Neural cell (in vitro differentiated cells): Measurements from ENCODE around the gene CACNA2D2. TPM values are rescaled to one million over a fixed set of nuclear protein-coding genes. Genes with fewer than 3 reads are reported as not detected.

Experiments used
- H2AFZ ChIP-seq: fragments of 200-600, 300-800 bp; sonication (generic), shearing (Covaris generic); 2 replicates; pipeline ENCODE4 v1.6.0; 2014; ENCODE audit warnings: low read depth, mild to moderate bottlenecking, antibody characterized with exemption, low read length, moderate library complexity
- H3F3A ChIP-seq: fragments of 200-600 bp; shearing (Covaris generic); 2 replicates; pipeline ENCODE4 v1.6.1; 2016; ENCODE audit warnings: mild to moderate bottlenecking, moderate library complexity, mixed read lengths, antibody characterized with exemption, low read length; ENCODE audit not compliant: insufficient read depth, poor library complexity, severe bottlenecking
- H3K27ac ChIP-seq: fragments of 200-600, 300-800 bp; sonication (generic), shearing (Covaris generic); 2 replicates; pipeline ENCODE4 v1.5.1; 2014; ENCODE audit warnings: mild to moderate bottlenecking, low read length, moderate library complexity
- H3K27me3 ChIP-seq: fragments of 300-800, 200-600 bp; sonication (generic), shearing (Covaris generic); 2 replicates; pipeline ENCODE4 v1.6.0; 2014; ENCODE audit warnings: mild to moderate bottlenecking, low read depth, low read length, moderate library complexity; ENCODE audit not compliant: insufficient read depth
- H3K36me3 ChIP-seq: fragments of 300-800, 200-600 bp; sonication (generic), shearing (Covaris generic); 2 replicates; pipeline ENCODE4 v1.5.1; 2014; ENCODE audit warnings: mild to moderate bottlenecking, antibody characterized with exemption, low read length, moderate library complexity; ENCODE audit not compliant: insufficient read depth
- H3K4me2 ChIP-seq: fragments of 300-800, 200-600 bp; sonication (generic), shearing (Covaris generic); 2 replicates; pipeline ENCODE4 v1.6.0; 2014; ENCODE audit warnings: mild to moderate bottlenecking, low read length
- H3K4me3 ChIP-seq: fragments of 300-800, 200-600 bp; sonication (generic), shearing (Covaris generic); 2 replicates; pipeline ENCODE4 v1.5.1; 2014; ENCODE audit warnings: mild to moderate bottlenecking, low read length, moderate library complexity
- H3K79me2 ChIP-seq: fragments of 200-600 bp; shearing (Covaris generic); replicated peaks from 2 replicates; pipeline ENCODE4 v1.6.0; 2014; ENCODE audit warnings: mild to moderate bottlenecking, low read length, moderate library complexity; ENCODE audit not compliant: insufficient read depth
- H3K9ac ChIP-seq: fragments of 300-800, 200-600 bp; sonication (generic), shearing (Covaris generic); 2 replicates; pipeline ENCODE4 v1.6.1; 2016; ENCODE audit warnings: mild to moderate bottlenecking, low read length, mixed read lengths
- H3K9me2 ChIP-seq: fragments of 200-600 bp; shearing (Covaris generic); 2 replicates; pipeline ENCODE4 v1.6.1; 2016; ENCODE audit warnings: mild to moderate bottlenecking, low read length, mixed read lengths; ENCODE audit not compliant: insufficient read depth
- H3K9me3 ChIP-seq: fragments of 200-600, 300-800 bp; sonication (generic), shearing (Covaris generic); 2 replicates; pipeline ENCODE4 v1.6.1; 2016; ENCODE audit warnings: mild to moderate bottlenecking, mixed run types, low read length, moderate library complexity, mixed read lengths
- H4K20me1 ChIP-seq: fragments of 200-600 bp; shearing (Covaris generic); 2 replicates; pipeline ENCODE4 v1.6.1; 2016; ENCODE audit warnings: mild to moderate bottlenecking, mixed run types; ENCODE audit not compliant: insufficient read depth
- EP300 ChIP-seq: fragments of 450-650 bp; conservative IDR thresholded peaks from 2 replicates; pipeline ENCODE4 v1.6.1; 2014; ENCODE audit warnings: antibody characterized with exemption, mild to moderate bottlenecking, moderate library complexity; ENCODE audit not compliant: poor library complexity, severe bottlenecking
- EZH2 ChIP-seq: fragments of 200-600, 300-800 bp; shearing (Covaris generic), sonication (generic); IDR thresholded peaks from 2 replicates; pipeline ENCODE4 v1.6.1; 2014; ENCODE audit warnings: antibody characterized with exemption, low read length, borderline replicate concordance, mild to moderate bottlenecking; ENCODE audit not compliant: insufficient read depth, poor library complexity, severe bottlenecking
- MXI1 ChIP-seq: fragments of 450-650 bp; conservative IDR thresholded peaks from 2 replicates; pipeline ENCODE4 v1.6.1; 2014; ENCODE audit warnings: antibody characterized with exemption, mild to moderate bottlenecking; ENCODE audit not compliant: poor library complexity, severe bottlenecking
- POLR2AphosphoS5 ChIP-seq: IDR thresholded peaks from 2 replicates; pipeline ENCODE4 v1.6.1; 2012
- RAD21 ChIP-seq: fragments of 450-650 bp; conservative IDR thresholded peaks from 2 replicates; pipeline ENCODE4 v1.6.1; 2014; ENCODE audit warnings: antibody characterized with exemption, mild to moderate bottlenecking, moderate library complexity
- SMC3 ChIP-seq: fragments of 450-650 bp; conservative IDR thresholded peaks from 2 replicates; pipeline ENCODE4 v1.6.1; 2014; ENCODE audit warnings: antibody characterized with exemption, mild to moderate bottlenecking, moderate library complexity; ENCODE audit not compliant: poor library complexity
- TAF1 ChIP-seq: IDR thresholded peaks from 2 replicates; pipeline ENCODE4 v1.6.1; 2012; ENCODE audit warnings: low read depth
- polyA plus RNA-seq: library from polyadenylated mRNA; depleted of rRNA; stranded (reverse); fragments of >200 nt; gene quantifications from 2 replicates; pipeline ENCODE4 v1.2.3, GENCODE V29; 2014
- TF ChIP-seq, protein P1 (sequence below): fragments of 450-650 bp; IDR thresholded peaks from 2 replicates; pipeline ENCODE4 v1.5.1; 2014; ENCODE audit warnings: antibody characterized with exemption, mild to moderate bottlenecking, moderate library complexity; ENCODE audit not compliant: poor library complexity, severe bottlenecking
- TF ChIP-seq, protein P2 (sequence below): IDR thresholded peaks from 2 replicates; pipeline ENCODE4 v1.6.1; 2012; ENCODE audit warnings: borderline replicate concordance

CACNA2D2 gene
- polyA plus RNA-seq, 1 donor from 2014 or later = 7.8 TPM

DNA sequence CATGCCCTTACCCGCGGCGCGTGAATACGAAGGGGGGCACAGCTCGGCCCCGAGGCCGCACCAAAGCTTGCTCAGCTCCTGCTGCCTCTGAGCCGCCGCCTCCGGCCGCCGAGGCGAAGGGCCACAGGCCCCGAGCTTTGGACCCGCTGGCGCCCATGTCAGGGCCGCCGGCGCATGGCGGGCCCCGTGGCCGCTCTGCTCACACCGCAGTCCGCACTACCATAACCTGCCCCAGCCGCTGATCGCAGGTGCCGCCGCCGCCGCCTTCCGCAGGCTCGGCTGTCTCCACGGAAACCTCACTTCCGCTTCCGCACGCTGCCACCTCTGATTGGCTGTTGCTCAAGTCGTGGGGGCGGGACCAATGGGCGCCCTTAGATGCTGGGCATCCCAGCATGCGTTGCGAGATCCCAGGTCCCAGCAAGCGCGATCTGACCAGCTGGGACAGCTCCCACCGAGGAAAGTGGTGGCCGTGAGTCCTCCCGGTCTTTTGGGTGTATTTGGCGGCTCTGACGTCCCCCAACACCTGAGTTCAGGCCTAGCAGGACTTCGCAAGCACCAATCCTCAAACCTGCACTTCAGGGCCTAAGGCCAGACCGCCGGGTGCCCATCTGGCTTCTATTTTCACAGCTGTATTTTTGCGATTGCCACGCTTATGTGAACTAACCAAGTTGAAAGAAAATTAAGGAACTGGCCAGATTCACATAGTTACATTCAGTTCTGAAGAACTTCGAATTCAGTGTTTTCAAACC, 175.3 kb downstream of the CACNA2D2 start, which contains the start of gene TUSC2:
TSS of gene TUSC2 (minus strand) at position 281 of the 749 bp plus-strand sequence. CDS start at position 157, 124 bp downstream.
- no peaks in the 10 kb centered on the region for H3K9me2 ChIP-seq
- H3F3A ChIP-seq = no peaks in the 10 kb centered on the region
- peak within 1 kb of the TSS; percentile 100 for H3K4me3 ChIP-seq
- peak within 1 kb of the TSS; percentile 87 for H3K4me2 ChIP-seq
- peak within 1 kb of the TSS; percentile 56 for H2AFZ ChIP-seq
- TF ChIP-seq POLR2AphosphoS5 = peak; percentile 96
- TF ChIP-seq TAF1 = no peak
- TF ChIP-seq EZH2 = no peak
- TF ChIP-seq, protein P1, sequence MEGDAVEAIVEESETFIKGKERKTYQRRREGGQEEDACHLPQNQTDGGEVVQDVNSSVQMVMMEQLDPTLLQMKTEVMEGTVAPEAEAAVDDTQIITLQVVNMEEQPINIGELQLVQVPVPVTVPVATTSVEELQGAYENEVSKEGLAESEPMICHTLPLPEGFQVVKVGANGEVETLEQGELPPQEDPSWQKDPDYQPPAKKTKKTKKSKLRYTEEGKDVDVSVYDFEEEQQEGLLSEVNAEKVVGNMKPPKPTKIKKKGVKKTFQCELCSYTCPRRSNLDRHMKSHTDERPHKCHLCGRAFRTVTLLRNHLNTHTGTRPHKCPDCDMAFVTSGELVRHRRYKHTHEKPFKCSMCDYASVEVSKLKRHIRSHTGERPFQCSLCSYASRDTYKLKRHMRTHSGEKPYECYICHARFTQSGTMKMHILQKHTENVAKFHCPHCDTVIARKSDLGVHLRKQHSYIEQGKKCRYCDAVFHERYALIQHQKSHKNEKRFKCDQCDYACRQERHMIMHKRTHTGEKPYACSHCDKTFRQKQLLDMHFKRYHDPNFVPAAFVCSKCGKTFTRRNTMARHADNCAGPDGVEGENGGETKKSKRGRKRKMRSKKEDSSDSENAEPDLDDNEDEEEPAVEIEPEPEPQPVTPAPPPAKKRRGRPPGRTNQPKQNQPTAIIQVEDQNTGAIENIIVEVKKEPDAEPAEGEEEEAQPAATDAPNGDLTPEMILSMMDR = no peak
- TF ChIP-seq MXI1 = peak; percentile 92
- TF ChIP-seq EP300 = no peak
- TF ChIP-seq, protein P2, sequence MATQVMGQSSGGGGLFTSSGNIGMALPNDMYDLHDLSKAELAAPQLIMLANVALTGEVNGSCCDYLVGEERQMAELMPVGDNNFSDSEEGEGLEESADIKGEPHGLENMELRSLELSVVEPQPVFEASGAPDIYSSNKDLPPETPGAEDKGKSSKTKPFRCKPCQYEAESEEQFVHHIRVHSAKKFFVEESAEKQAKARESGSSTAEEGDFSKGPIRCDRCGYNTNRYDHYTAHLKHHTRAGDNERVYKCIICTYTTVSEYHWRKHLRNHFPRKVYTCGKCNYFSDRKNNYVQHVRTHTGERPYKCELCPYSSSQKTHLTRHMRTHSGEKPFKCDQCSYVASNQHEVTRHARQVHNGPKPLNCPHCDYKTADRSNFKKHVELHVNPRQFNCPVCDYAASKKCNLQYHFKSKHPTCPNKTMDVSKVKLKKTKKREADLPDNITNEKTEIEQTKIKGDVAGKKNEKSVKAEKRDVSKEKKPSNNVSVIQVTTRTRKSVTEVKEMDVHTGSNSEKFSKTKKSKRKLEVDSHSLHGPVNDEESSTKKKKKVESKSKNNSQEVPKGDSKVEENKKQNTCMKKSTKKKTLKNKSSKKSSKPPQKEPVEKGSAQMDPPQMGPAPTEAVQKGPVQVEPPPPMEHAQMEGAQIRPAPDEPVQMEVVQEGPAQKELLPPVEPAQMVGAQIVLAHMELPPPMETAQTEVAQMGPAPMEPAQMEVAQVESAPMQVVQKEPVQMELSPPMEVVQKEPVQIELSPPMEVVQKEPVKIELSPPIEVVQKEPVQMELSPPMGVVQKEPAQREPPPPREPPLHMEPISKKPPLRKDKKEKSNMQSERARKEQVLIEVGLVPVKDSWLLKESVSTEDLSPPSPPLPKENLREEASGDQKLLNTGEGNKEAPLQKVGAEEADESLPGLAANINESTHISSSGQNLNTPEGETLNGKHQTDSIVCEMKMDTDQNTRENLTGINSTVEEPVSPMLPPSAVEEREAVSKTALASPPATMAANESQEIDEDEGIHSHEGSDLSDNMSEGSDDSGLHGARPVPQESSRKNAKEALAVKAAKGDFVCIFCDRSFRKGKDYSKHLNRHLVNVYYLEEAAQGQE = peak; percentile 66
- no peak for TF ChIP-seq RAD21
- no peak for TF ChIP-seq SMC3
- no peaks in the 10 kb centered on the region for H3K27me3 ChIP-seq
- H4K20me1 ChIP-seq = no peaks in the 10 kb centered on the region
- no peaks in the 10 kb centered on the region for H3K9me3 ChIP-seq
- peak within 1 kb of the TSS; percentile 85 for H3K9ac ChIP-seq
- no peaks in the 10 kb centered on the region for H3K36me3 ChIP-seq
- H3K27ac ChIP-seq = peak within 1 kb of the TSS; percentile 66
- peaks cover 12% of the 10 kb centered on the region for H3K79me2 ChIP-seq

DNA sequence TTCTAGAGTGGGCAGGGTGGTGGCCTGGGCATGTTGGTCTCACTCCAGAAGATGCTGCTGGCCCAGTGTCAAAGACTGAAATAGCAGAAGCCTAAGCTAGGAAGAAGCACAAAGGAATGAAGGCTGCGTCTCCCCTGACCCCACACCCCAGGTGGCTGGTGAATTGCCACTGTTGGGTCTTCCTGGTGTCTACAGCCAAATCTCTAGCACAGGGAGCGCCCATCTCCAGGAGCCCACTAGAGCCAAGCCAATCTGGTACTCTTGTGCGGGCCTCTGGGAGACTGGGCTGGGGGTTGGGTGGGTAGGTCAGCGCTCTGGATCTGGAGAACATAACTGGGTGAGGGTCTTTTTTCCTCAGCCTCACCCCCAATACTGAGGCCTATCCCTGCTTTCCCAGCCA, 176.3 kb downstream of the CACNA2D2 start:
- H3K27ac ChIP-seq = peak overlapping the region; percentile 66
- H3K9ac ChIP-seq = peak overlapping the region; percentile 85
- H3K9me2 ChIP-seq = no peaks in the 10 kb centered on the region
- H3K36me3 ChIP-seq = no peaks in the 10 kb centered on the region
- TF ChIP-seq EZH2 (no peak), RAD21 (no peak)
- no peaks in the 10 kb centered on the region for H4K20me1 ChIP-seq
- H3K4me2 ChIP-seq = peak overlapping the region; percentile 73
- H3K4me3 ChIP-seq = peak overlapping the region; percentile 100
- H2AFZ ChIP-seq = no peak overlapping the region
- no peaks in the 10 kb centered on the region for H3K27me3 ChIP-seq
- H3K9me3 ChIP-seq = no peaks in the 10 kb centered on the region
- H3F3A ChIP-seq = no peaks in the 10 kb centered on the region
- peaks cover 12% of the 10 kb centered on the region for H3K79me2 ChIP-seq
